Measurements from ENCODE around the gene GRPEL1. TPM values are rescaled to one million over a fixed set of nuclear protein-coding genes. Genes with fewer than 3 reads are reported as not detected.

The GRPEL1 gene
- total RNA-seq, 1 experiment from 2014 or later, result 78.2 TPM

DNA sequence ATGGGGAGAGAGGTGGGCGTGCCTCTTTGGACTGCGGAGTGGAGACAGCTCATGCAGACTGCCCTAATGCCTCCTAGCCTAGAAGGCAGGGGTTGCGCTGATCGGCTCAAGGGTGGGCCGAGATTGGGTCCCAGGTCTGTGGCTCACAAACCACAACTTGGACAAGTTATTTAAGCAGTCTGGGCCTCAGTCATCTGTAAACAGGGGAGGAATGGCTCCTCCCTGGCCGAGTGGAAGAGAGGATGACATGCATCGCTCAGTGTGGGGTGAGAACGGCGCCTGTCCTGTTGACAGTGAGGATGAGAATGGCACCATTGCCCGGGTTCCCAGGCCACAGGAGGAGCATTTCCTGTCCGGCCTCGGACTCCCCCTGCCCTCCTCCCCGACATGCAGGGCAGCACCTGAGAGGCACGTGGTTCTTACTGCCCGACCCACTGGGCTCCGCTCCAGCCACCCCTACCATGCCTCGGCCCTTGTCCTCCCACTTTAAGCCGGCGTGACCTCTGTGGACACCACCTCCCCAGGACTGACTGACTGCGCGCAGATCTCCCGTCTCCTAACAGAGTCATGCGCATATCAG, 40.3 kb upstream of the GRPEL1 start:
- DNase-seq (ENCODE audit: low spot score), result no peak
- Histone ChIP-seq H3K27me3 (replicated peaks; ENCODE audit: insufficient read depth, low read depth, low read length, poor library complexity) (no peaks in the 10 kb centered on the region), H3K36me3 (ENCODE audit: insufficient read depth, low read length, poor library complexity, severe bottlenecking) (no peaks in the 10 kb centered on the region), H3K4me1 (ENCODE audit: insufficient read depth, low read length, poor library complexity, severe bottlenecking) (peaks cover 3% of the 10 kb centered on the region), H3K4me3 (ENCODE audit: low read depth, low read length, poor library complexity, severe bottlenecking) (no peak overlapping the region), H3K9me3 (ENCODE audit: low read depth, low read length, poor library complexity, severe bottlenecking) (no peaks in the 10 kb centered on the region), H3K27ac (ENCODE audit: low read depth, low read length, poor library complexity, severe bottlenecking) (no peak overlapping the region)
- intact Hi-C loops (cut with micrococcal nuclease; ENCODE audit: unreplicated experiment), result no loop called here
- no peak for TF ChIP-seq EZH2 (IDR thresholded peaks at IDR 0.05; ENCODE audit: borderline replicate concordance, low read depth, low read length, poor library complexity, severe bottlenecking)
- no peak for TF ChIP-seq CTCF (conservative IDR thresholded peaks at IDR 0.05; ENCODE audit: low read depth, low read length)
- no TSS peak for BruUV-seq (replicated peaks)
- POLR2A ChIA-PET (ENCODE audit: low non-redundant PET), result no interaction called here
- CTCF ChIA-PET, result no interaction called here

- CTCF ChIA-PET, result interaction anchor here (0.6 kb wide), 1 partner anchor 423 kb away, joined by 3 read pairs; no protein-coding TSS in a partner anchor
- peaks cover 9% of the 10 kb centered on the region for H3K4me1 ChIP-seq (ENCODE audit: insufficient read depth, low read length, poor library complexity, severe bottlenecking)
- no peaks in the 10 kb centered on the region for H3K9me3 ChIP-seq (ENCODE audit: low read depth, low read length, poor library complexity, severe bottlenecking)
- BruUV-seq (replicated peaks), result no TSS peak
- no peak overlapping the region for H3K4me3 ChIP-seq (ENCODE audit: low read depth, low read length, poor library complexity, severe bottlenecking)
- no peak for DNase-seq (ENCODE audit: low spot score)
- no peaks in the 10 kb centered on the region for H3K36me3 ChIP-seq (ENCODE audit: insufficient read depth, low read length, poor library complexity, severe bottlenecking)
- no peak for TF ChIP-seq CTCF (conservative IDR thresholded peaks at IDR 0.05; ENCODE audit: low read depth, low read length)
- TF ChIP-seq EZH2 (IDR thresholded peaks at IDR 0.05; ENCODE audit: borderline replicate concordance, low read depth, low read length, poor library complexity, severe bottlenecking), result no peak
- intact Hi-C loops (cut with micrococcal nuclease; ENCODE audit: unreplicated experiment), result no loop called here
- H3K27me3 ChIP-seq (replicated peaks; ENCODE audit: insufficient read depth, low read depth, low read length, poor library complexity), result no peaks in the 10 kb centered on the region
- H3K27ac ChIP-seq (ENCODE audit: low read depth, low read length, poor library complexity, severe bottlenecking), result no peak overlapping the region
- POLR2A ChIA-PET (ENCODE audit: low non-redundant PET), result no interaction called here
These were observed 39.5 kb upstream of the GRPEL1 start for GRCh38 chr4:7107166-7107905.

GRCh38 chr4:7105276-7105675, 37.4 kb upstream of the GRPEL1 start:
- TF ChIP-seq CTCF (conservative IDR thresholded peaks at IDR 0.05; ENCODE audit: low read depth, low read length), result no peak
- no peak for TF ChIP-seq EZH2 (IDR thresholded peaks at IDR 0.05; ENCODE audit: borderline replicate concordance, low read depth, low read length, poor library complexity, severe bottlenecking)
- DNase-seq (ENCODE audit: low spot score), result no peak
- intact Hi-C loops (cut with micrococcal nuclease; ENCODE audit: unreplicated experiment), result no loop called here
- POLR2A ChIA-PET (ENCODE audit: low non-redundant PET), result no interaction called here
- H3K4me1 ChIP-seq (ENCODE audit: insufficient read depth, low read length, poor library complexity, severe bottlenecking), result peaks cover 14% of the 10 kb centered on the region
- BruUV-seq (replicated peaks), result no TSS peak
- CTCF ChIA-PET, result no interaction called here
- H3K27ac ChIP-seq (ENCODE audit: low read depth, low read length, poor library complexity, severe bottlenecking), result no peak overlapping the region
- H3K4me3 ChIP-seq (ENCODE audit: low read depth, low read length, poor library complexity, severe bottlenecking), result no peak overlapping the region
- H3K9me3 ChIP-seq (ENCODE audit: low read depth, low read length, poor library complexity, severe bottlenecking), result no peaks in the 10 kb centered on the region
- no peaks in the 10 kb centered on the region for H3K36me3 ChIP-seq (ENCODE audit: insufficient read depth, low read length, poor library complexity, severe bottlenecking)
- H3K27me3 ChIP-seq (replicated peaks; ENCODE audit: insufficient read depth, low read depth, low read length, poor library complexity), result no peaks in the 10 kb centered on the region
